Upper lobe of left lung (tissue), 6 donors: ENCODE data around the gene CDR2. TPM values are rescaled to one million over a fixed set of nuclear protein-coding genes. Genes with fewer than 3 reads are reported as not detected.

ENCODE experiments used
- ATAC-seq, 2 donors: fragments of 200-7000 bp; cut with Tn5 transposase; one replicate each; pipeline ENCODE4 v1.9.1; 2022; ENCODE audit warnings: mild to moderate bottlenecking in 2 of 2, moderate library complexity in 2 of 2; ENCODE audit not compliant: low FRiP score in 2 of 2
- DNase-seq, 2 donors: peaks; one replicate each; pipeline ENCODE4 v3.0.0-alpha.2; 2019 to 2020
- H3K27ac ChIP-seq, 4 donors: fragments of 200-600 bp; sonication (generic); one replicate each; pipeline ENCODE4 v1.5.1; 2016 to 2019
- H3K27me3 ChIP-seq, 4 donors: fragments of 200-600 bp; sonication (generic); one replicate each; pipeline ENCODE4 v1.5.1; 2017 to 2019
- H3K36me3 ChIP-seq, 4 donors: fragments of 200-600 bp; sonication (generic); one replicate each; pipeline ENCODE4 v1.5.1; 2016 to 2019
- H3K4me1 ChIP-seq, 4 donors: fragments of 200-600 bp; sonication (generic); one replicate each; pipeline ENCODE4 v1.5.1; 2018 to 2019
- H3K4me3 ChIP-seq, 4 donors: fragments of 200-600 bp; sonication (generic); one replicate each; pipeline ENCODE4 v1.5.1; 2017 to 2019; ENCODE audit warnings: mild to moderate bottlenecking in 2 of 4, moderate library complexity in 1 of 4
- H3K9me3 ChIP-seq, 4 donors: fragments of 200-600 bp; sonication (generic); one replicate each; pipeline ENCODE4 v1.5.1; 2018 to 2019
- EP300 ChIP-seq, 4 donors: sonication (generic); formaldehyde crosslinking; IDR thresholded peaks; one replicate each; pipeline ENCODE4 v1.5.1; 2017; ENCODE audit warnings: antibody characterized with exemption in 4 of 4, control low read depth in 2 of 4
- POLR2A ChIP-seq, 4 donors: fragments of 450-650 bp; IDR thresholded peaks; one replicate each; pipeline ENCODE4 v1.5.1; 2016 to 2017; ENCODE audit warnings: antibody characterized with exemption in 4 of 4, mild to moderate bottlenecking in 2 of 4
- POLR2AphosphoS5 ChIP-seq, 2 donors: sonication (generic); formaldehyde crosslinking; IDR thresholded peaks; one replicate each; pipeline ENCODE4 v1.5.1; 2017; ENCODE audit warnings: antibody characterized with exemption in 2 of 2
- WGBS, 2 donors: methylation state at CpG; one replicate each; pipeline ENCODE4 v1.1.5; 2017 to 2018; 5-methylcytosine and 5-hydroxymethylcytosine counted together
- total RNA-seq, 6 donors: library from RNA; depleted of rRNA in 4 of 6; stranded (reverse); fragments of >200 nt in 4 of 6; gene quantifications; one replicate each; pipeline versions ENCODE4 v1.1.0 to v1.2.1, GENCODE V29; 2016 to 2021
- TF ChIP-seq, protein P1 (sequence below), 6 experiments: fragments of 450-650 bp in 4 of 6; fragments of 200-600 bp in 2 of 6; sonication (generic) in 2 of 6; IDR thresholded peaks; one replicate each; pipeline ENCODE4 v1.5.1; 2016 to 2019; ENCODE audit warnings: antibody characterized with exemption in 6 of 6
- donor health status: DM: no; HTN: no; CAD: no; lungs with moderate emphysema.
- donor health status: DM: no; HTN: yes; CAD: no; lungs with severe emphysema.

Gene CDR2
- total RNA-seq, 6 donors from 2014 or later: 16.3 to 27.5 (median 19.4) TPM

DNA sequence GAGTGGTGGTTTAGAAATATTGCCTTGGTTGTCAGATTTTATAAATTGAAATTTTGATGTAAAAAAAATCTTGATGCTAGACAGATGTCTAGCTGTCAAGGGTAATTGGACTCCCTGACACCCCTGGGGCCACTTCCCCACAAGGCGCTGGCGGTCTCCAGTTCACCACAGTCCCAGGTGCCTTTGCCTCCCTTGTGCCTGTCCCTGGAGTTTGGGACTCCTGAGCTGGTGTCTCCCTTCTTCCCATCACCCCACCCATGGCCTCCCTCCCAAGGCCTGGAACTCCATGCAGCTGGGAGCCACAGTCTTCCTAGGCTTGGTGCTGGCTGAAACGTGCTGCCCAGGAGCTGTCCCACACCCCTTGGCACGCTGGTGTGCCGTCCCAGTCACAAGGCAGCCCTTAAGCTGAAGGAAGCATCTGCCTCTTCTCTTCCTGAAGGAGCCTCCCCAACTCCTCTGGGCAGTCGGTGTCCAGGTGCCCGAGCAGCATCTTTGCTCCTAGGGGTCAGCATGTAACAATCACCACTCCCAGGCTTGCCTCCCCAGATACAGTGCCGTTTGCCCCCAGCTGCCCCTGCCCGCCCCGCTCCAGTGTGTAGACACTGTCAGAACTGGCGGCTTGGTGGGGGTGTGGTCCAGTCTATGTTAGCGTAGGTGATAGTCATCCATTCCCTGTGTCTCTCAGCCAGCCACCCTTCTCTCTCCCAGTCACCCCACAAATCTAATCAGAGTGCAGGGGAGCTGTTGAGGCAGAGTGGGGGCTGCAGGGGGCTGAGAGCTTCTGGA lies 51.1 kb downstream of the CDR2 start:
- peaks cover 0 to 5% (median 0%) of the 10 kb centered on the region in 4 donors for H3K4me1 ChIP-seq
- ATAC-seq (no peak), DNase-seq (peak in 1 of 2 donors; percentile 54)
- TF ChIP-seq, protein P1, sequence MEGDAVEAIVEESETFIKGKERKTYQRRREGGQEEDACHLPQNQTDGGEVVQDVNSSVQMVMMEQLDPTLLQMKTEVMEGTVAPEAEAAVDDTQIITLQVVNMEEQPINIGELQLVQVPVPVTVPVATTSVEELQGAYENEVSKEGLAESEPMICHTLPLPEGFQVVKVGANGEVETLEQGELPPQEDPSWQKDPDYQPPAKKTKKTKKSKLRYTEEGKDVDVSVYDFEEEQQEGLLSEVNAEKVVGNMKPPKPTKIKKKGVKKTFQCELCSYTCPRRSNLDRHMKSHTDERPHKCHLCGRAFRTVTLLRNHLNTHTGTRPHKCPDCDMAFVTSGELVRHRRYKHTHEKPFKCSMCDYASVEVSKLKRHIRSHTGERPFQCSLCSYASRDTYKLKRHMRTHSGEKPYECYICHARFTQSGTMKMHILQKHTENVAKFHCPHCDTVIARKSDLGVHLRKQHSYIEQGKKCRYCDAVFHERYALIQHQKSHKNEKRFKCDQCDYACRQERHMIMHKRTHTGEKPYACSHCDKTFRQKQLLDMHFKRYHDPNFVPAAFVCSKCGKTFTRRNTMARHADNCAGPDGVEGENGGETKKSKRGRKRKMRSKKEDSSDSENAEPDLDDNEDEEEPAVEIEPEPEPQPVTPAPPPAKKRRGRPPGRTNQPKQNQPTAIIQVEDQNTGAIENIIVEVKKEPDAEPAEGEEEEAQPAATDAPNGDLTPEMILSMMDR (IDR thresholded peaks at IDR 0.05): no peak
- TF ChIP-seq EP300 (IDR thresholded peaks at IDR 0.05) (no peak), POLR2A (IDR thresholded peaks at IDR 0.05) (no peak), POLR2AphosphoS5 (IDR thresholded peaks at IDR 0.05) (no peak)
- H3K9me3 ChIP-seq: no peaks in the 10 kb centered on the region
- no peak overlapping the region for H3K27ac ChIP-seq
- peaks cover 5 to 94% (median 75%) of the 10 kb centered on the region in 4 donors for H3K36me3 ChIP-seq
- H3K4me3 ChIP-seq: no peak overlapping the region
- no peaks in the 10 kb centered on the region for H3K27me3 ChIP-seq
- WGBS, 2 donors: 94 to 99% methylated on average over 6 to 12 of the region's 12 CpGs

DNA sequence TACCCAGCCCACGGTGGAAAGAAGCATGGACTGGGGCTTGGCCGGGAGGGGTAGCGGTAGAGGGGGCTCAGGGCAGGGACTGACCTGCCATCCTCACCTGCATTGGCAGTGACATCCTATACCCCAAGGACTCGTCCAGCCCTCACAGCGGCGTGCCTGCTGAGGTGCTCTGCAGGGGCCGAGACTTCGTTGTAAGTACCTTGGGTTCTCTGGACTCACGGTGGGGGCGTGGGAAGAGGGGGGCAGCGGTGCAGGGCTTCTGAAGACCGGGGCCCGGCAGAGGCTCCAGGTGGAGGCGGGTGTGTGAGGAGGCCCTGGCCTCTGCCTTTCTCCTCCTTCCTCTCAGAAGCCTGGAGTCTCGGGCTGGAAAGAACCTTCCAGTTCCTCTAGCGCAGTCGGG lies 51.7 kb downstream of the CDR2 start:
- H3K9me3 ChIP-seq: no peaks in the 10 kb centered on the region
- no peak overlapping the region for H3K4me3 ChIP-seq
- H3K27ac ChIP-seq: no peak overlapping the region
- H3K4me1 ChIP-seq: peaks cover 0 to 5% (median 0%) of the 10 kb centered on the region in 4 donors
- WGBS, 2 donors: 91 to 92% methylated on average over 16 of the region's 17 CpGs
- no peak for TF ChIP-seq POLR2AphosphoS5 (IDR thresholded peaks at IDR 0.05)
- TF ChIP-seq, protein P1 (IDR thresholded peaks at IDR 0.05): no peak
- TF ChIP-seq POLR2A (IDR thresholded peaks at IDR 0.05): no peak
- no peak for TF ChIP-seq EP300 (IDR thresholded peaks at IDR 0.05)
- peaks cover 5 to 94% (median 73%) of the 10 kb centered on the region in 4 donors for H3K36me3 ChIP-seq
- DNase-seq (peak in 1 of 2 donors; percentile 61), ATAC-seq (no peak)
- H3K27me3 ChIP-seq: no peaks in the 10 kb centered on the region

DNA sequence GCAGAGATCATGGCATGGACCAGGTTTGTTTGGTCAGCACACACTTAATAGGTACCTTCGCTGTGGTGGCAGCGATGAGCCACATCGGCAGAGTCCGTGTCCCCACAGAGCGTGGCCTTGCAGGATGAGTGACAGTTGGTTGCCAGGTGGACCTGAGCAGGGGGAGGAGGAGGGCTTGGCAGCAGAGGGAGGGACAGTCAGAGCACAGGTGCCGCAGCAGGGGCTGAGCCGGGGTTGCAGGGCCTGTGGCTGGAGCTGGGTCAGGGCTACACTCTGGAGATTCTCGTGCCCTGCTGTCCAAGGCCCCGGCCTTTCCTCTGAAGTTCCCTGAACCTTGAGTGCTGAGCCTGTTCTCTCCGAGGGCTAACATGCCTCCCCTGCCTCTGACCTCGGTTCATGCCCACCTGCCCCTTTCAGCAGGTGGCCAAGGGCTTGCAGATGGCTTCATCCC lies 52.4 kb downstream of the CDR2 start:
- peaks cover 5 to 94% (median 73%) of the 10 kb centered on the region in 4 donors for H3K36me3 ChIP-seq
- no peak for DNase-seq

DNA sequence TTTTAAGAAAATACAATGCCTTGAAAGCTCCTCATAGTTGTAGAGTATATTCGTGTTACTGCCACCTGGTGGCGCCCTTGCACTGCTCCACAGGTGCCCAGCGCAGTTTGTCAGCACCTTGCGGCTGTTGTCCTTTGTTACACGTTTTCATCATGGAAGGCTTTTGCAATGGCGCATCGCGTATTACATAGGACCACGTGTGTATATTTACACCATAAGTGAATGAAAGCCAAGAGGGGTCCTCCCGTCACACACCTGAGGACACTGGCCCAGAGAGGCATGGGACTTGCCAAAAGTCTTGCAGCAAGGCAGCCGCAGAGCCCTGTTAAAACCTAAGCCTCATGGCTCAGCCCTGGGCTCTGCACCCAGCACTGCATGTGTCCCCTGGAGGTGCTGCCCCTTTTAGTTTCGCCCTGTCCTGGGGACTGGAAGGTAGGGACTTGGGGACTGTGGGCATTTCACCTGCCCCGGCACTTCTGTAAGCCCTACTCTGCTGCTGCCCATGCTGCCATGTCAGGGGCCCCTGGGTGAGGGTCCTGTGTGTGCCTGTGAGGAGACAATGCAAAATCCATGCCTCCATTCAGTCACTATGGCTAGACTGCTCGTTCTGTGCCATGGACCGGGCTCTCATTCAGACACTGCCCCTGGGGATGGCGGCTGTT lies 52.9 kb downstream of the CDR2 start:
- no peaks in the 10 kb centered on the region for H3K9me3 ChIP-seq
- ATAC-seq (peak; percentile 73 to 79), DNase-seq (peak; percentile 60 to 75)
- TF ChIP-seq POLR2AphosphoS5 (IDR thresholded peaks at IDR 0.05): no peak
- TF ChIP-seq, protein P1 (IDR thresholded peaks at IDR 0.05): peak; percentile 77 to 90 (median 86)
- WGBS, 2 donors: 45 to 46% methylated on average over 13 to 16 of the region's 16 CpGs
- H3K27me3 ChIP-seq: no peaks in the 10 kb centered on the region
- no peak overlapping the region for H3K27ac ChIP-seq
- peaks cover 0 to 5% (median 0%) of the 10 kb centered on the region in 4 donors for H3K4me1 ChIP-seq
- H3K4me3 ChIP-seq: no peak overlapping the region
- H3K36me3 ChIP-seq: peaks cover 10 to 94% (median 73%) of the 10 kb centered on the region in 4 donors

More for the DNA sequence above, 52.4 kb downstream of the CDR2 start:
- no peak overlapping the region for H3K4me3 ChIP-seq
- ATAC-seq: no peak
- H3K9me3 ChIP-seq: no peaks in the 10 kb centered on the region
- no peaks in the 10 kb centered on the region for H3K27me3 ChIP-seq
- H3K27ac ChIP-seq: no peak overlapping the region
- H3K4me1 ChIP-seq: peaks cover 0 to 5% (median 0%) of the 10 kb centered on the region in 4 donors
- WGBS, 2 donors: 97 to 100% methylated on average over 7 to 11 of the region's 11 CpGs
- TF ChIP-seq POLR2A (IDR thresholded peaks at IDR 0.05) (no peak), EP300 (IDR thresholded peaks at IDR 0.05) (no peak), POLR2AphosphoS5 (IDR thresholded peaks at IDR 0.05) (no peak)
- TF ChIP-seq, protein P1 (IDR thresholded peaks at IDR 0.05): no peak
